IPS-11a (cell line): Measurements from ENCODE around the gene ANAPC5.
"Not testable (repeated sequence)": the region's sequence is repeated elsewhere in the genome, so short reads cannot be mapped to it uniquely, and the experiment has no call there.

Experiments
- H3K4me3 ChIP-seq: one replicate; pipeline ENCODE4 v1.5.1; 2013; ENCODE audit warnings: low read depth, low read length, control low read depth

ANAPC5 gene

DNA sequence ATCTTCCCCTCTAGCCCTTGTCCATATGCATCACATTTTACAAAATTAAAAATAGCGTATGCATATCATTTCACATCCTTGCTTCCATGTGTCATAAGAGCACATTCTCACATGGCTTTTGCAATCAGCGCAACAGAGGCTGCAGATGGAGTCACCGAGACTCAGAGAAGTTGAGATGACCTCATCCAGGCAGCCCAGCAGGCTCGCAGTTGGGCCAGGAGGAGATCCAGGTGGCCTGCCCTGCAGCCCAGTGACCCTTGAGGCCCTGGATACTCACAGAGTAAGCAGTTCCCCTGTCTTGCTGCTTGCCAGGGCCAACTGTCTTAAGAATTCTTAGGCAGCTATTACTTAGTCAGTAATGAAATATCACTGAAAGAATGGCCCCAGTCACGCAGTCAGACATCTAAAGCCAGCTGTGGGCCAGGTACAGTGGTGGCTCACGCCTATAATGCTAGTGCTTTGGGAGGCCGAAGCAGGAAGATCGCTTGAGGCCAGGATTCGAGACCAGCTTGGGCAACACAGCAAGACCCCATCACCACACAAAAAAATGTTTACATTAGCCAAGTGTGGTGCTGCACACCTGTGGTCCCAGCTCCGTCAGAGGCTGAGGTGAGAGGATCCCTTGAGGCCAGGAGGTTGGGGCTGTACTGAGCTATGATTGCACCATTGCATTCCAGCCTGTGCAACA is 64.8 kb downstream of the ANAPC5 start:
- no peak overlapping the region for H3K4me3 ChIP-seq

DNA sequence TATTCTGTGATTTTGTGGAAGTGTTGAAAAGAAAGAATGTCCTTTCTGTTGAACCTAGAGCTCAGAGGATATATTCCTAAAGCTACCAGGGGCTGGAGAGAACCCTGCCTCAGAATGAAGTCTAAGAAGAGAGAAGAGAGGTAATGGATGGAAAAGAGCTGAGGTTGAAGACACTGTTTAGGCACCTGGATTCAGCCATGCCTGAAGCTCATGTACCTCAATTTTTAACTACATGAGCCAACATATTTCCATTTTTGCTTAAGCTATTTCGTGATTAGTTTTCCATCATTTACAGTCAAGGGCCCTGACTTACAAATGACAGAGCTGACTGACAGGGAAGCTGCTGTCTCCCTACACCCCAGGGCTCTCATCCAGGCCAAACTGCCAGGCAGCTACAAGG is 66.4 kb downstream of the ANAPC5 start:
- no peak overlapping the region for H3K4me3 ChIP-seq

DNA sequence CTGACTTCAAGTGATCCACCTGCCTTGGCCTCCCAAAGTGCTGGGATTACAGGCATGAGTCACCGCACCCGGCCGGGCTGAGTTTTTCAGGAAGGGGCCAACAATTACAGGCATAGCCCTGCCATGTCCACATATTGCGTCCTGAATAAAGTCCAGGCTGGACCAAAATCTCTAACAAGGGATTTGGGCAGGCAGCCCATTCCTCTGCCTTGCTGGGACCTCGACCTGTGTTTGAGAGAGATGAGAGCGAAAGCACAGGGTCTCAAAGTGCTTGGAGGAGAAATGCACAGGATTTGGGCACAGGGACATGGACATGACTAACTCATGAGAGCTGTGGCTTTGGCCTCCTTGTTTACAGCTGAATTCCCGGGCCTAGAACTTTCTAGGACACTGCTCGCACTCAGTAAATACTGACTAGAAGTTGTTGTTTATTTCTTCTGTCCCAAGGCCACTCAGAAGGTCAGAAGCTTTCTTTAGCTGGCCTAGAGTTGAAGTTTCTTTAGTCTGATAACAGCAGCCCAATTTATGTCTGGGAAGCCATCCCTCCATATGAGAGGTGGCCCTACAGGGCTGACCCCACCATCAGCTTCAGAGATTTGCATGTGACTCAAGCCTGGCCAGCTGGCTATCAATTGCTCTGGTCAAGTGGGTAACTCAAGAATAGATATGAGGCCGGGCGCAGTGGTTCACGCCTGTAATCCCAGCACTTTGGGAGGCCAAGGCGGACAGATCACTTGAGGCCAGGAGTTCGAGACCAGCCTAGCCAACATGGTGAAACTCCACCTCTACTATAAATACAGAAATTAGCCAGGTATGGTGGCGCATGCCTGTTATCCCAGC is 67.4 kb downstream of the ANAPC5 start:
- H3K4me3 ChIP-seq = no peak overlapping the region

DNA sequence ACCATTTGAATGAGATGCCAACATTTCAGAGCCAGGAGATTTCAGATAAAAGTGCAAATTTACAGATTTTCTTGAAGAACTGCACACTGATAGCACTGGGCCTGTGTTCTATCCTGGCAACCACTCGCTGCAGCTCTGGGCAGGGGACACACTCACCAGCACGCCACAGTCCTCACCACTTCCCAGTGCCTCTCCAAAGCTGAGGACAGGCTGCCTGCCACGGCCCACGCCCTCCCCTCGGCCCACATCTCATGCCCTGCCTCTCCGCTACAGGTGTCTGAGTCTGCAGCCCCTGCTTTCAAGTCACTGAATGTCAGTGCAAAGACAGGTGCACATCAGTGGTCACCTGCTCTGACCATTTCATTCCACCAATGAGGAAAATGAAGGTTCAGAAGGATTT is 68.4 kb downstream of the ANAPC5 start:
- no peak overlapping the region for H3K4me3 ChIP-seq

DNA sequence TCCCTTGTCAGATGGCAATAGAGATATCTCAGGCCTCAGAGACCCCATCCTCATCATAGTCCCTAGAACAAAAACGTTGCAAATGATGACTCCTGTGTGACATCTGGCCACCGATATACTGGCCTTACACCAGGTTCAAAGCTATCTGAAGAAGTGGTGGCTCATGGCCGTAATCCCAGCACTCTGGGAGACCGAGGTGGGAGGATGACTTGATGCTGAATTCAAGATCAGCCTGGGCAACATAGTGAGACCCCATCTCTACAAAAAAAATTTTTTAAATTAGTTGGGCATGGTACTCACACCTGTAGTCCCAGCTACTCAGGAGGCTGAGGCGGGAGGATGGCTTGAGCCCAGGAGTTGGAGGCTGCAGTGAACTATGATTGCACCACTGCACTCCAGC is 68.8 kb downstream of the ANAPC5 start:
- no peak overlapping the region for H3K4me3 ChIP-seq

DNA sequence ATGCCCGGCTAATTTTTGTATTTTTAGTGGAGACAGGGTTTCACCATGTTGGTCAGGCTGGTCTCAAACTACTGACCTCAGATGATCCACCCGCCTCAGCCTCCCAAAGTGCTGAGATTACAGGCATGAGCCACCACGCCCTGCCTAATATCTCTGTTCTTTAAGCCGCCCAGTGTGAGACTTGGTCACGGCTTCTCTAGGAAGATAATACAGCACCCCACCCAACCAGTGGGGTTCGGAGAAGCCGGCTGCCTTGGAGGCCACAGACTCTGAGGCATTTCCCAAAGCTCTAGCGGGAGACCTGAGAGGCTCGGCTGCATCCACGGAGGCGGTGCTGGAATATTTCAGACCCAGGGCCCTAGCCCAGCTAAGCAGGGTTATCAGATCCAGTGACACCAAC is 69.3 kb downstream of the ANAPC5 start:
- H3K4me3 ChIP-seq = not testable (repeated sequence)

DNA sequence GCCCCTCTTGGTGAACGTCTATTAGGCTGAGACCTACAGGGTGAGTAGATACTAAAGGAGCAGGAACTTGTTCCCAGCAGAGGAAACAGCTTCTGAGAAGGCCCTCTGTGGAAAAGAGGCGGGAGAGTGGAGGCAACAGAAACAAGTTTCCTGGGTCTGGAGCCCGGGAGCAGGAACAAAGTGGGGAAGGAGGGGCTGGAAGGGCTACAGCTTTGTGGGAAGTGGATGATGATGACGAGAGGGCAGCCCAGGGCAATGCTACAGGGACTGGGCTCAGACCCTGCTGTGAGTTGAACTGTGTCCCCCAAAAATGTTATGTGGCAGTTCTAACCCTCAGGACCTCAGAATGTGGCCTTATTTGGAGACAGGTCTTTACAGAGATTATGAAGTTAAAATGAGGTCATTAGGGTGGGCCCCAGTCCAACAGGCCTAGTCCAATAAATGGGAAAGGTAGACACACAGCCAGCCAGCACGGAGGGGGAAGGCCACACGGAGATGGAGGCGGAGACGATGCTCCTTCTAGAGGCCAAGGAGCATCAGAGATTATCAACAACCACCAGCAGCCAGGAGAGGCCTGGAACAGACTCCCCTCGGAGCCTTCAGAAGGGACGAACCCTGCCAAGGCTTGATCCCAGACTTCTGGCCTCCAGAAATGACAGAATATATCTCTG is 70.0 kb downstream of the ANAPC5 start:
- no peak overlapping the region for H3K4me3 ChIP-seq

DNA sequence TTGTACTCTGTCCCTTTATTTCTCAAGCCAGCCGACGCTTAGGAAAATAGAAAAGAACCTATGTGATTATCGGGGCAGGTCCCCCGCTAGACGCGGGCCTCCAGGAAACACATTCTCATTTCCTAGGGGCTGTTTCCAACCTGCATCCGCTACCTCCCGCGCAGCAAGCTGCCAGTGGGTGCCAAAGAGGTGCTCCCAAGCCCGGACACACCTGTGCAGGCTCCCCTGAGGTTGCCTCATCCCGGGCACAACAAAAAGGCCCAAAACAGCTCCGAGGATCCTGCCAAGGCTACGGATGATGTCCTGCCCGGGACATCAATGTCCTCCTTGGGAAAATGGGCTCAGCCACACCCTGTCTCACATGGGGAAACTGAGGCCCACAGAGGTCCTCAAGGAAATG is 71.1 kb downstream of the ANAPC5 start:
- H3K4me3 ChIP-seq = not testable (repeated sequence)

DNA sequence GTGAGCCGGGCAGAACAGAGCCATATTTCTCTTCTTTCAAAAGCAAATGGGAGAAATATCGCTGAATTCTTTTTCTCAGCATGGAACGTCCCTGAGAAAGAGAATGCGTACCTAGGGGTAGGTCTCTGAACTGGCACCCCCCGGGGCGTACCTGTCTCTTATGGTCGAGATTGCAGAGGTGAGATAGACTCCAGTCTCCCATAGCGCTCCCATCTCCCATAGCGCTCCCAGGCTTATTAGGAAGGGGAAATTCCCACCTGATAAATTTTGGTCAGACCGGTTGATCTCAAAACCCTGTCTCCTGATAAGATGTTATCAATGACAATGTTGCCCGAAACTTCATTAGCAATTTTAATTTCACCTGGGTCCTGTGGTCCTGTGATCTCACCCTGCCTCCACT is 71.7 kb downstream of the ANAPC5 start:
- not testable (repeated sequence) for H3K4me3 ChIP-seq

DNA sequence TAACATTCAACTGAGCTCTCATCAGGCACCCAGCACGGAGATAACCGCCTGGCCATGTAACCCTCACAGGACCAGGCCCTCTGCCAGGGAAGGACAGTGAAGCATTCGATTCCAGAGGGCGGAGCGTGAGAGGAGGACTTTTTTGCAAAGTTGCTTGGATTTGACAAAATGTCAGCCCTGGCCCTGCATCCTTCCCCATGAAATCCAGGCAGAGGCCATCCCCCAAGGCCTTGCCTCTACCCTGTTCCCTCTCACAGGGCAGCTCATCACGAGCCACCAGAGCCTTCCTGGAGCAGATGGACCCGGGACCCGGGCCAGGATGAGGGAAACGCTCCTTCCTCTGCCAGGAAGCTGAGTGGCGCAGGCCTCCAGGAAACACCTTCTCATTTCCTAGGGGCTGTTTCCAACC is 72.7 kb downstream of the ANAPC5 start:
- H3K4me3 ChIP-seq = no peak overlapping the region

DNA sequence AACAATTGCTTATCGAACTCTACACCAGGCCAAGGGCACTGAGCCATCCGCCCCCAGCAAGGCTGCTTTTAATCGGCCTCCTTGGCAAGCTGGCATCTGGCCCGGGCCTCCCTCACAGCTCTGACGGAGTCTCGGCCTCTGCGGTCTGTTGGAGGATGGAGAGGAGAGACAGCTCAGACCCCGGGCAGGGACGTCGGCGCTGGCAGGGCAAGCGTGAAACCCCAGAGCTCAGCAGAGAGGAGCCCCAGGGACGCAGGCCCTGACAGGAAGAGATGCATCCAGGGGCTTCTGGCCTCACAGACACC is 73.2 kb downstream of the ANAPC5 start:
- no peak overlapping the region for H3K4me3 ChIP-seq

DNA sequence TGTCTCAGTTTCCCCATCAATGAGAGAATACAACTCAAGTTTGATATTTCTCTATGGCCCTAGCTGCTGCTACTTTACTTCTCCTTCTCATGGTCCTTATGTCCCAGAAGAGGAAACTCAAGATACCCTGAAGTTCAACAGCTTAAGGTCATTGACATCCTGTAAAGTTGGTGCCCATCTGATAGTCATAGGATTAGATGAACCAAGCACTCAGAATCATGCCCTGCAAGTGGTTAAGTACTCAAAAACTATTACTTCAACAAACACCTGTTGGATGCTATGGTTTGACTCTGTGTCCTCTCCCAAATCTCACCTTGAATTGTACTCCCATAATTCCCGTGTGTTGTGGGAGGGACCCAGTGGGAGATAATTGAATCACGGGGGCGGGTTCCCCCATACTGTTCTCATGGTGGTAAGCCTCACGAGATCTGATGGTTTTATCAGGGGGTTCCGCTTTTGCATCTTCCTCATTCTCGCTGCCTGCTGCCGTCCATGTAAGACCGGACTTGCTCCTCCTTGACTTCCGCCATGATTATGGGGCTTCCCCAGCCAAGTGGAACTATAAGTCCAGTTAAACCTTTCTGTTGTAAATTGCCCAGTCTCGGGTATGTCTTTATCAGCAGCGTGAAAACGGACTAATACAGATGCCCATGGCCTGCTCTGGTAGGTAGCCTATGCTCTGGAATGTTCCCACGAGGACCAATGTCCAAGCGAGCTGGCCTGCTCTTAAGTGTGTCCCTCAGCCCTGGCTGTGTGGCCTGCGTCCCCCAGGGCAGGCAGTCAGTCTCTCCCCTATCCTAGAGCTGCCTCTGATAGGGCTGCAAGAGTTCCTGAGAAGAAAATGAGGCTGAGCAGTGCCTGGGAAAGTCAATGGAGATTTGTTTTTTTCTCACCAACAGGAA is 73.8 kb downstream of the ANAPC5 start:
- no peak overlapping the region for H3K4me3 ChIP-seq

DNA sequence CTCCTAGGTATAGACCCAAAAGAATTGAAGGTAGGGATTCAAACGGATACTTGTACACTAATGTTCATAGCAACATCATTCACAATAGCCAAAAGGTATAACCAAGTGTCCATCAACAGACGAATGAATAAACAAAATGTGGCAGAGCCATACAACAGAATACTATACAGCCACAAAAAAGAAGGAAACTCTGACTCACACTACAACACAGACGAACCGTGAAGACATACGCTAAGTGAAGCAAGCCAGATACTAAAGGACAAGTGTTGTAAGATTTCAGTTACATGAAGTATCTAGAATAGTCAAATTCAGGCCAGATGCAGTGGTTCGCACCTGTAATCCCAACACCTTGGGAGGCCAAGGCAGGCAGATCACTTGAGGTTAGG is 74.8 kb downstream of the ANAPC5 start:
- no peak overlapping the region for H3K4me3 ChIP-seq

DNA sequence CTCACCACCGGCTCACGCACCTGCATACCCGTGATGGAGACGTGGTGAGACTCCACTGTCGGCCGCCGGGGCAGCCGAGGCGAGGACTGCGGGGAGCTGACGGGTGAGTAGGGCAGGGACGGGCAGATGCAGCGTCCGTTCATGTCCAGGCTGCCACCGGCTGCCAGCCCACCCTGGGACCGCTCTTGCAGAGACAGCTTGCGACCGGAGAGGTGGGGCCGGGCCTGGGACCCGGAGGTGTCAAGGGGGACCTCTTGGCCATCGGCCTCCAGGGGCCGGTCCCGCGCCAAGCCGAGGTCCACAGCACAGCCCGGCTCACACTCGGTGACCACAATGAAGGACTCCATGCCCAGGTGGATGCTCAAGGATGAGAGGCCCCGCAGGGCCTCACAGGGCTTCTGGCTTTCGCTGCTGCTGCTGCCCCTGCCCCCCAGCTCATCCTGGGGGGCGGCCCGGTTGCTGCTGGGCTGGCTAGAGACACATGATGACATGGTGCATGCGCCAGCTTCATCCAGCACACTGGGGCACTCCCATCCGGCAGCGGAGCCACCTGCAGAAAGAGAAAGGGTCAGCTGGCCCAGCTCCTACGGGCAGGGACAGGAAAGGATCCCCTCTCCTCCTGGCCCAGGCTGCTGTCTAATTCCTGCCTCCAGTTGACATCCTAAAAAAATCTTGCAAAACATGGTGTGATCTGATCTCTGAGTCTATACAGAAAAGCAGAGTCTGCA is 78.0 kb downstream of the ANAPC5 start:
- H3K4me3 ChIP-seq = no peak overlapping the region

DNA sequence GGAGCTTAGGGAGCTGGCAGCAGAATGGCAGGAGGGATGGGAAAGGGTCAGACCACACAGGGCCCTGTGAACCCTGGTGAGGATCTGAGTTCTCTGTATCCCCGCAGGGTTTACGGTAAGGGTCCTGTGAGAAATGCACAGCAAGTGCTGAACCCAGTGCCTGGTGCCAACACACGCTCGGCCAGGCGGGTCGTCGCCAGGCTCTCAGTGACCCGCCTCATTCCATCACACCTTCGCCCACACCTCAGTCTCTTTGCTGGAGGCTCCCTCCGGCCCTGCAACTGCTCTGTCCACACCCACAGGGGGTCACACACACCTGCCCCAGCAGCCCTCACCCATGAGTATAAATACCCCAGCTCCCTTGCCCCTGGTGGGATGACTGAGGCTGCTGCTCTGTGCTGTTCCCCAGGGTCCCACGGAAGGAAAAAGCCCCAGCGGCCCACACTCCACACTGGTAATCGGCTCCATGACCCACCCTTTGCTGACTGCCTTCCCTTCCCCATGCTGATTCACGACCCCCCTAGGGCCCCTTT is 78.8 kb downstream of the ANAPC5 start:
- no peak overlapping the region for H3K4me3 ChIP-seq

DNA sequence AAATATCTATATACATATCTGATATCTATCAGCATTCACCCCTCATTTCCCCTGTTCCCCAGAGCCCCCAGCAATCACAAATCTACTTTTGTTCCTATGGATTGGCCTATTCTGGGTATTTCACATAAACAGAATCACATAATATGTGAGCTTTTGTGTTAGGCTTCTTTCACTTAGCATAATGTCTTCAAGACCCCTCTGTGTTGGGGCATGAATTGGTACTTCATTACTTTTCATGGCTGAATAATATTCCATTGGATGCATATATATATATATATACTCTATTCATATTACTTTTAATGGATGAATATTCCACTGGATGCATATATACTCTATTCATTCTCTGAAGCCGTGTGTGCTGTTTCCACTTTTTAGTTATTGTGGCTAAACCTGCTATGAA is 84.4 kb downstream of the ANAPC5 start:
- H3K4me3 ChIP-seq = no peak overlapping the region

DNA sequence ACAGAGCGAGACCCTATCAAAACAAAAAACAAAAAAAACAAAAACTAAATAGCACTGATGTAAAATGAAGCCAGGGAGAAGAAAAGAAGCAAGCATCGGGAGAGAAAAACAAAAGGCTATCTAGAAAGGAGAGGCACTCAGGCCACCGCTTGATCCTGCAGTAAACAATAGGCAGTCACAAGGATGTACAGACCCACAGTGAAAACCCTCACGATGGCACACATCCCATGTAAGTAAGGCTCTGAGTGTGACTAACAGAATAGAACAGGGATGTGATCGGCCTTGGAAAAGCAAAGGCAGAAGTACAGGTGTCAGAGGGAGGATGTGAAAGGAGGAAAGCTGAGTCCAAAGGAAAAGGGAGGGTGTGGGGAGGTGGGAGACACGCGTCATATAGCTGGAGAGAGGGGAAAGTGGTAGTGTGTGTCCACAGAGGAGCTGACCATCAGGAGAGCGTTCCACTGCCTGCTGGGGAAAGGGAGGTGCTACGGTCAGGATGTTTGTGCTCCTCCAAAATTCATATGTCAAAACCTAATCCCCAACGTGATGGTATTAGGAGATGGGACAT is 87.2 kb downstream of the ANAPC5 start:
- H3K4me3 ChIP-seq = no peak overlapping the region

DNA sequence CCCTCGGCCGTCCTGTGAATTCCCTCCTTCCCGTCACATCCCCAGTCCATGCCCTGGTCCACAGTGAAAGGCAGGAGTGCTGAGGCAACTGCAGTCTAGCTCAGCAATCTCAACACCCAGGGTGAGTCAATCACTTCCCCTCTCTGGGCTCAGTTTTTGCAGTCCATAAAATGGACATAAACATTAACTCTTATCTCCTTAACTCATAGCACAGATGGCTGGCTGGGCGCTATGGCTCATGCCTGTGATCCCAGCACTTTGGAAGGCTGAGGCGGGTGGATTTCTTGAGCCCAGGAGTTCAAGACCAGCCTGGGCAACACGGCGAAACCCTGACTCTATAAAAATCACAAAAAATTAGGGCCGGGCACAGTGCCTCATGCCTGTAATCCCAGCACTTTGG is 88.1 kb downstream of the ANAPC5 start:
- H3K4me3 ChIP-seq = no peak overlapping the region

DNA sequence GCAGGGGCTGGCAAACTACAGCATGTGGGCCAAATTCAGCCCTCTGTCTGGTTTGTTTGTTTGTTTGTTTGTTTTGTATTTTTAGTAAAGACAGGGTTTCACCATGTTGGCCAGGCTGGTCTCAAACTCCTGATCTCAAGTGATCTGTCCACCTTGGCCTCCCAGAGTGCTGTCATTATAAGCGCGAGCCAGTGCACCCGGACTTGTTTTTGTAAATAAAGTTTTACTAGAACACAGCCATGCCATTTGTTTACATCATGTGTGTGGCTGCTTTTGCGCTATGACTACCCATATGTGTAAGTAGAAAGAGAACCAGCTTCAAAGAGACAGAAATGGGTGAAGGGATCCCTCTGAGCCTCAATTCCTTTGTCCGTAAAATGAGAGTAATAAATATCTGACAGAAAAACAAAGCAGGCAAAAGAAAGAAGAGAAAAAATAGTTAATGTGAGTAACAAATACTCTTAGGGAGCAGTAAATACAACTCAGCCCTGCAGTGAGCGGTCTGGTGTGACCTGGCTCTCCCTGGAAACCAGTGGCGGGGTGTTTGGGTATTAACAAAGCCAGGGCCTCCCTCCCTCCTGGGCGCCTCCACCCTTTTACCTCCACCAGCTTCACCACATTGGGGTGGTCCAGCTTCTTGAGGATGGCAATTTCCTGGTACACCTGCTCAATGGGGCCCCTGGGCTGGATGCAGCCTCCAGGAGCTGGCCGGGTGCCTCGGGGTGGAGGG is 88.8 kb downstream of the ANAPC5 start:
- no peak overlapping the region for H3K4me3 ChIP-seq
